Neural progenitor cell (in vitro differentiated cells): Measurements from ENCODE around the gene IL37. TPM values are rescaled to one million over a fixed set of nuclear protein-coding genes. Genes with fewer than 3 reads are reported as not detected.

Source experiments
- DNase-seq: peaks from one replicate; pipeline ENCODE4 v3.0.0-alpha.2; 2016; ENCODE audit warnings: low spot score
- H2AFZ ChIP-seq: fragments of 200-600 bp; sonication (generic); replicated peaks from 2 replicates; pipeline ENCODE4 v1.6.1; 2016; ENCODE audit warnings: antibody characterized with exemption
- H3F3A ChIP-seq: fragments of 200-600 bp; sonication (generic); 2 replicates; pipeline ENCODE4 v1.6.1; 2016; ENCODE audit warnings: antibody characterized with exemption, low read depth
- H3K27ac ChIP-seq: fragments of 200-600 bp; sonication (generic); 2 replicates; pipeline ENCODE4 v1.5.1; 2016; ENCODE audit warnings: mild to moderate bottlenecking
- H3K27me3 ChIP-seq: fragments of 200-600 bp; sonication (generic); 2 replicates; pipeline ENCODE4 v1.6.1; 2016; ENCODE audit warnings: mild to moderate bottlenecking, moderate library complexity
- H3K36me3 ChIP-seq: fragments of 200-600 bp; sonication (generic); 2 replicates; pipeline ENCODE4 v1.5.1; 2016
- H3K4me1 ChIP-seq: fragments of 200-600 bp; sonication (generic); 2 replicates; pipeline ENCODE4 v1.6.1; 2016; ENCODE audit warnings: mixed run types
- H3K4me2 ChIP-seq: fragments of 200-600 bp; sonication (generic); 2 replicates; pipeline ENCODE4 v1.6.1; 2016
- H3K4me3 ChIP-seq: fragments of 200-600 bp; sonication (generic); 2 replicates; pipeline ENCODE4 v1.5.1; 2016
- H3K79me2 ChIP-seq: fragments of 200-600 bp; sonication (generic); 2 replicates; pipeline ENCODE4 v1.6.1; 2016; ENCODE audit warnings: low read depth
- H3K9ac ChIP-seq: fragments of 200-600 bp; sonication (generic); 2 replicates; pipeline ENCODE4 v1.6.1; 2016
- H3K9me3 ChIP-seq: fragments of 200-600 bp; sonication (generic); 2 replicates; pipeline ENCODE4 v1.5.1; 2016; ENCODE audit warnings: low read depth
- H4K20me1 ChIP-seq: fragments of 200-600 bp; sonication (generic); 2 replicates; pipeline ENCODE4 v1.6.1; 2016; ENCODE audit warnings: low read depth
- H3K27ac Mint-ChIP-seq: 3 replicates; pipeline ENCODE4 v1.8.0; 2021; ENCODE audit warnings: mixed read lengths
- H3K27me3 Mint-ChIP-seq: 2 replicates; pipeline ENCODE4 v1.8.0; 2022; ENCODE audit warnings: low read depth, mild to moderate bottlenecking, inconsistent platforms, moderate library complexity, mixed read lengths; ENCODE audit not compliant: insufficient read depth
- H3K36me3 Mint-ChIP-seq: 3 replicates; pipeline ENCODE4 v1.8.0; 2021; ENCODE audit warnings: mixed read lengths
- H3K4me1 Mint-ChIP-seq: 3 replicates; pipeline ENCODE4 v1.8.0; 2021; ENCODE audit warnings: mixed read lengths
- H3K4me3 Mint-ChIP-seq: 3 replicates; pipeline ENCODE4 v1.8.0; 2021; ENCODE audit warnings: mild to moderate bottlenecking, moderate library complexity, mixed read lengths
- H3K9me3 Mint-ChIP-seq: 3 replicates; pipeline ENCODE4 v1.8.0; 2020; ENCODE audit warnings: mixed read lengths
- EZH2 ChIP-seq: fragments of 200-600 bp; sonication (generic); IDR thresholded peaks from 2 replicates; pipeline ENCODE4 v1.6.1; 2017; ENCODE audit warnings: antibody characterized with exemption, mild to moderate bottlenecking, moderate library complexity
- EZH2phosphoT487 ChIP-seq: fragments of 200-600 bp; sonication (generic); IDR thresholded peaks from 2 replicates; pipeline ENCODE4 v1.6.1; 2017; ENCODE audit warnings: antibody characterized with exemption
- total RNA-seq: library from RNA; depleted of rRNA; stranded (reverse); fragments of >200 nt; gene quantifications from 2 replicates; pipeline ENCODE4 v1.2.3, GENCODE V29; 2015; ENCODE audit warnings: low replicate concordance
- TF ChIP-seq, protein P1 (sequence below): fragments of 200-600 bp; sonication (generic); IDR thresholded peaks from 2 replicates; pipeline ENCODE4 v1.5.1; 2017; ENCODE audit warnings: antibody characterized with exemption, mild to moderate bottlenecking

Gene IL37
- total RNA-seq, 1 donor from 2014 or later = not detected

GRCh38 chr2:112910219-112910618, 746 bp upstream of the IL37 start:
- Histone ChIP-seq H3K4me2 (no peak overlapping the region), H3K4me1 (no peaks in the 10 kb centered on the region), H4K20me1 (no peaks in the 10 kb centered on the region), H3K36me3 (no peaks in the 10 kb centered on the region), H2AFZ (no peak overlapping the region), H3K9ac (no peak overlapping the region), H3K4me3 (no peak overlapping the region), H3K79me2 (no peaks in the 10 kb centered on the region), H3K27ac (no peak overlapping the region), H3K9me3 (no peaks in the 10 kb centered on the region), H3K27me3 (no peaks in the 10 kb centered on the region), H3F3A (no peaks in the 10 kb centered on the region)
- Mint-ChIP-seq H3K4me3 (no peak overlapping the region), H3K4me1 (no peaks in the 10 kb centered on the region), H3K27ac (no peak overlapping the region), H3K36me3 (no peaks in the 10 kb centered on the region), H3K9me3 (peaks cover 3% of the 10 kb centered on the region), H3K27me3 (peaks cover 5% of the 10 kb centered on the region)
- DNase-seq = no peak
- TF ChIP-seq EZH2phosphoT487 (no peak), EZH2 (no peak)
- TF ChIP-seq, protein P1, sequence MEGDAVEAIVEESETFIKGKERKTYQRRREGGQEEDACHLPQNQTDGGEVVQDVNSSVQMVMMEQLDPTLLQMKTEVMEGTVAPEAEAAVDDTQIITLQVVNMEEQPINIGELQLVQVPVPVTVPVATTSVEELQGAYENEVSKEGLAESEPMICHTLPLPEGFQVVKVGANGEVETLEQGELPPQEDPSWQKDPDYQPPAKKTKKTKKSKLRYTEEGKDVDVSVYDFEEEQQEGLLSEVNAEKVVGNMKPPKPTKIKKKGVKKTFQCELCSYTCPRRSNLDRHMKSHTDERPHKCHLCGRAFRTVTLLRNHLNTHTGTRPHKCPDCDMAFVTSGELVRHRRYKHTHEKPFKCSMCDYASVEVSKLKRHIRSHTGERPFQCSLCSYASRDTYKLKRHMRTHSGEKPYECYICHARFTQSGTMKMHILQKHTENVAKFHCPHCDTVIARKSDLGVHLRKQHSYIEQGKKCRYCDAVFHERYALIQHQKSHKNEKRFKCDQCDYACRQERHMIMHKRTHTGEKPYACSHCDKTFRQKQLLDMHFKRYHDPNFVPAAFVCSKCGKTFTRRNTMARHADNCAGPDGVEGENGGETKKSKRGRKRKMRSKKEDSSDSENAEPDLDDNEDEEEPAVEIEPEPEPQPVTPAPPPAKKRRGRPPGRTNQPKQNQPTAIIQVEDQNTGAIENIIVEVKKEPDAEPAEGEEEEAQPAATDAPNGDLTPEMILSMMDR = no peak

DNA sequence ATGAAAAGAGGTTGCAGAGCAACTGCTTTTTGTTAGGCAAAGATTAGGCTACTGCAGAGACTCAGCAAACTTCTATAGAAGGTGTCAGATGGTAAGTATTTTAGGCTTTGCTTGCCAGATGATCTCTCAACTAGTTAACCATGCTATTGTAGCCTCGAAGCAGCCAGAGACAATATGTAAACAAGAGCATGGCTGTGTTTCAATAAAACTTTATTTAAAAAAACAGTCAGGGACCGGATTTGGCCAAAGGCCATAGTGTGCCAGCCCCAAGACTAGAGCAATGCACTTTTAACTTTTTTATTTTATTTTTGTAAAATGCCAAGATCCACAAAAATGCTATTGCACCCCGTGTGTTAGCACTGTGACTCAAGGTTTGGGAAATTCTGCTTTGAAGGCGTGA, 1.4 kb downstream of the IL37 start:
- Histone ChIP-seq H3K4me1 (no peaks in the 10 kb centered on the region), H3K27me3 (no peaks in the 10 kb centered on the region), H3K9me3 (no peaks in the 10 kb centered on the region), H3K4me2 (no peak overlapping the region), H3F3A (no peaks in the 10 kb centered on the region), H3K79me2 (no peaks in the 10 kb centered on the region), H3K36me3 (no peaks in the 10 kb centered on the region), H3K4me3 (no peak overlapping the region), H3K27ac (no peak overlapping the region), H3K9ac (no peak overlapping the region), H2AFZ (no peak overlapping the region), H4K20me1 (no peaks in the 10 kb centered on the region)
- Mint-ChIP-seq H3K36me3 (no peaks in the 10 kb centered on the region), H3K4me3 (no peak overlapping the region), H3K4me1 (no peaks in the 10 kb centered on the region), H3K27me3 (peaks cover 5% of the 10 kb centered on the region), H3K9me3 (peaks cover 3% of the 10 kb centered on the region), H3K27ac (no peak overlapping the region)
- no peak for DNase-seq
- TF ChIP-seq EZH2 = no peak
- TF ChIP-seq, protein P1 = no peak
- no peak for TF ChIP-seq EZH2phosphoT487

DNA sequence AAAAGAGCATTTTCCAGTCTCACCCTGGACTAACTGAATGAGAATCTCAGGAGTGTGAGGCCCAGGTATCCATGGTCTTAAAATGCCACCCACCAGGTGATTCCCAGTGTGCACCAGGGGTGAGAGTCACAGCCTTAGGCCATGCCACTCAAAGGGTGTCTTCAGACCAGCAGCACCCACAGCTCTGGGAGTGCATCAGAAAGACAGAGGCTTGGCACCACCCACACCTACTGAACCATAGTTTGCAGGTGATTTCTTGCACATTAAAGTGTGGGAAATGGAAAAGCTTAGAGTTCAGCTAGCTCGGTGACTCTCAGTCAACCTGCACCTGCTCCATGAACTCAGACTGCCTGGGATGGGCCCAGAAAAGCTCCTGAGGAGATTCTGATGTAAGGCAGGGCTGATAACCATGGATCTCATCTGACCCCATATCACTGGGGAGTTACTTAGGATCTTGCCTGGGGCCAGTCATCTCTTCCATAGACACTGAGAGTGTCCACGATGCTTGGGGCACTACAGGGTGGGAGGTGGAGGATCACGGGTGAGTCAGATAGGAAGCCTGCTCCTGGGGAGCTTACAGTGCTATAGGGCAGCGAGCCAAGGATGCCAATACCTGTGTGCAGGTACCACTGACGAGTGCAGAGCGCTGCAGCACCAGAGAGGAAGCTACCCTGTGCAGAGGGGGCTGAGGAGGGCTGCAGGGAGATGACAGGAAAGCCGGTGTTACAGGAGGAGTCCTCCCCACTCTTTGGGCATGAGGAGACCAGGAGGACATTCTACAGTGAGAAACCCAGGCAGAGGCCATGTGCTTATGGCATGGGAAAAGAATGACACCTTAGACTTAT, 4.6 kb downstream of the IL37 start:
- no peak overlapping the region for H3K4me3 Mint-ChIP-seq
- DNase-seq = no peak
- H3F3A ChIP-seq = no peaks in the 10 kb centered on the region
- no peaks in the 10 kb centered on the region for H3K36me3 Mint-ChIP-seq
- H3K4me3 ChIP-seq = no peak overlapping the region
- no peak overlapping the region for H3K4me2 ChIP-seq
- H3K4me1 ChIP-seq = no peaks in the 10 kb centered on the region
- no peaks in the 10 kb centered on the region for H3K79me2 ChIP-seq
- H3K9me3 ChIP-seq = no peaks in the 10 kb centered on the region
- H3K27me3 Mint-ChIP-seq = no peaks in the 10 kb centered on the region
- H3K27ac ChIP-seq = no peak overlapping the region
- H4K20me1 ChIP-seq = no peaks in the 10 kb centered on the region
- no peak overlapping the region for H2AFZ ChIP-seq
- no peak overlapping the region for H3K9ac ChIP-seq
- no peaks in the 10 kb centered on the region for H3K4me1 Mint-ChIP-seq
- TF ChIP-seq, protein P1 = no peak
- no peak for TF ChIP-seq EZH2
- no peak for TF ChIP-seq EZH2phosphoT487
- H3K27me3 ChIP-seq = no peaks in the 10 kb centered on the region
- no peaks in the 10 kb centered on the region for H3K36me3 ChIP-seq
- H3K27ac Mint-ChIP-seq = no peak overlapping the region
- H3K9me3 Mint-ChIP-seq = no peaks in the 10 kb centered on the region
